Dermis blood vessel endothelial cell (primary cell): ENCODE results near the gene TNNT1. TPM values are rescaled to one million over a fixed set of nuclear protein-coding genes. Genes with fewer than 3 reads are reported as not detected.
A peak's percentile ranks its signal among the peaks of the same experiment; 100 is the strongest.

ENCODE experiments used
- DNase-seq: peaks from one replicate; pipeline ENCODE4 v3.0.0; 2010
- total RNA-seq: library from RNA; depleted of rRNA; stranded (reverse); fragments of >200 nt; gene quantifications from 2 replicates; pipeline ENCODE4 v1.2.3, GENCODE V29; 2014

The TNNT1 gene
- total RNA-seq, 1 donor from 2014 or later, result 1.7 TPM

DNA sequence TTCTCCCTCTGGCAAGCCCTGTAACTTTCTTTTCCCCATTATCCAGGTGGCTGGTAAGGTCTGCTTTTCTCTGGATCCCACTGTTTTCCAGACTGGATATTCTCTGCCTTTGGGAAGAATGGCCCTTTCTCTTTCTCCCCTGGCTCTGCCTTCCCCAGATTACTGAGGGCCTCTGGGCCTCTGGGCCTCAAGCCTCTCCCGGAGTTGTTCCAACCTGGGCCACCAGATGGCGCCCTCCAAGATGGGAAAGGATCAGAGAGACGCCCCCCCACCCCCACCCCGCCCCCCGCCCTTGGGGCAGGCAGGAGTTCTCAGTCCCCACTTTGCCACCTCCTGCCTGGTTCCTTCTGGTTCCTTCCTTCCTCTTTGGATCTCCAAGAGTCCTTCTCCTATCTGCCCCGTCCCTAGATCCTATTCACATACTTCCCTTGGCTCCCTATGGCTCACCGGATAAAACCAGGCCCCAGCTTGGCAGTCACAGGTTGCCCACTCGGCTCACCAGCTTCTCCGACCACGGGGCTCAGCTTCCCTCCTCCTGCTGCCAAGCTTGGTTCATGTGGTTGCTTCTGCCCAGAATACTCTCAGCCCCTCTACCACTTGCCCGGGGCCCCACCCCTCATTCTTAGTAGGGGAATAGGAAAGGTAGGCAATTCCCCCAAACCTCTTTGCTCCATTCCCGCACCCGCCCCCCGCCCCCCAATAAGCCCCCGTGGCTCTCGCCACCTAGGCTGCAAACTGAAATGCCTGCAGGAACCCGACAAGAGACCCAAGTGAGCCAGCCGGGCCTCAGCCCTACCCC lies 60.3 kb downstream of the TNNT1 start:
- DNase-seq, result peak; percentile 82

DNA sequence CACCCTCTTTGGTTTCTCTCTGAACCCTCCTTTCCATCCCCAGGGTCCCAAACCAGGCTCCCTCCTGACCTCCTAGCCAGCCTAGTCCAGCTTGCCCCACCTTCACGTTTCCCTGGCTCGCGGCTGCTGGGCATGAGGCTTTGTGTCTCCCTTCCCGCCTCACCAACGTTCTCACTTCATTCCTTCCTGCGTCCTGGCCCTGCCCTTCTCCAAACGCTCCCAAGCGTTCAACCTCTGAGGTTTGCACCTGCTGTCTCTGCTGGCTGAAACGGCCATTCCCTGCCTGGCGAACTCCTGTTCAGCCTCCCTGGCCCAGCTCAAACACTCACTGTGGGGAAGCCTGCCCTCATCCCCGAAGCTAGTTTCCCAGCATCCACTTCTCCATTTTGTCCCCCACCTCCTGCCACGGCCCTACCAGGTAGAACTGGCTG lies 61.0 kb downstream of the TNNT1 start:
- no peak for DNase-seq

DNA sequence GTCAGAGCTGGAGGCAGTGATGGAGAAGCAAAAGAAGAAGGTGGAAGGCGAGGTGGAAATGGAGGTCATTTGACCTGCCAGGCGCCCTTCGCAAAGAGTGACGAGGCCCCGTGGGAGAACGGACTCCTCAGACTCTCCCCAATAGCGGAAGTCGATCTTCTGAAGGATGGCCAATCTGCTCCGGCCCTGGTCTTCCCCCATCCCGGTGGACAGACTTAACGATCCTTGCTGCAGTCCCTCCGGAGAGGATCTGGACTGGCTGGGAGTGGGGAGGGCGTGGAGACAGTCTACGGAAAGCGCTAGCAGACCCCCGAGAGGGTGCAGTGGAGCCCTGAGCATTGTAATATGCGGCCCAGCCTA lies 61.5 kb downstream of the TNNT1 start:
- DNase-seq, result peak; percentile 54

DNA sequence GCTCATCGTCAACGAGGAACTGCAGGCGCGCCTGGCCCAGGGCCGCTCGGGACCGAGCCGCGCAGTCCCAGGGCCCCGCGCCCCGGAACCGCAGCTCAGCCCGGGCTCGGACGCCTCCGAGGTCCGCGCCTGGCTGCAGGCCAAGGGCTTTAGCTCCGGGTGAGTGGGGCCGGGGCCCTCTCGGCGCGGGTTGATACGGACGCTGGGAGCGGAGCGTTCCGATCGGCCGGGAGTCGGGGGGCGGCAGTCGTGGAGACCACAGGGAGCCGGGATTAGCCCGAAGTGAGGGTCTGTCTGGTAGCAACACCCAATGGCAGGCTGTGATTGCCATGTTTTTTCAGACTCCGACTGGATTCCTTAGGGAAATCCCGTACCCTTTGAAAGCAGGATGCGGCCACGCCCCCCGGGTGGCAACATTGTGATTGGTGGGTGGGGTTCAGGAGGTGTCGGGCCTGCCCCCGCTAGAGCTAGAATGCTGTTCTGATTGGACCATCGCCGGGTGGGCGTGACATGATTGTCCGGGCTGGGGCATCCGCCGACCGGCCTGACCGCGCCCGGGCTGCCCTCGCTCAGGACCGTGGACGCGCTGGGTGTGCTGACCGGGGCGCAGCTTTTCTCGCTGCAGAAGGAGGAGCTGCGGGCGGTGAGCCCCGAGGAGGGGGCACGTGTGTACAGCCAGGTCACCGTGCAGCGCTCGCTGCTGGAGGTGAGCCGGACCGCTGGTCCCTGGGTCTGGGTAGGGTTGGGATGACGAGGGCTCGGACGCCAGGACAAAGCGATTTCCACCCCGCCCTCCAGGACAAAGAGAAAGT lies 62.1 kb downstream of the TNNT1 start:
- peak; percentile 95 for DNase-seq

DNA sequence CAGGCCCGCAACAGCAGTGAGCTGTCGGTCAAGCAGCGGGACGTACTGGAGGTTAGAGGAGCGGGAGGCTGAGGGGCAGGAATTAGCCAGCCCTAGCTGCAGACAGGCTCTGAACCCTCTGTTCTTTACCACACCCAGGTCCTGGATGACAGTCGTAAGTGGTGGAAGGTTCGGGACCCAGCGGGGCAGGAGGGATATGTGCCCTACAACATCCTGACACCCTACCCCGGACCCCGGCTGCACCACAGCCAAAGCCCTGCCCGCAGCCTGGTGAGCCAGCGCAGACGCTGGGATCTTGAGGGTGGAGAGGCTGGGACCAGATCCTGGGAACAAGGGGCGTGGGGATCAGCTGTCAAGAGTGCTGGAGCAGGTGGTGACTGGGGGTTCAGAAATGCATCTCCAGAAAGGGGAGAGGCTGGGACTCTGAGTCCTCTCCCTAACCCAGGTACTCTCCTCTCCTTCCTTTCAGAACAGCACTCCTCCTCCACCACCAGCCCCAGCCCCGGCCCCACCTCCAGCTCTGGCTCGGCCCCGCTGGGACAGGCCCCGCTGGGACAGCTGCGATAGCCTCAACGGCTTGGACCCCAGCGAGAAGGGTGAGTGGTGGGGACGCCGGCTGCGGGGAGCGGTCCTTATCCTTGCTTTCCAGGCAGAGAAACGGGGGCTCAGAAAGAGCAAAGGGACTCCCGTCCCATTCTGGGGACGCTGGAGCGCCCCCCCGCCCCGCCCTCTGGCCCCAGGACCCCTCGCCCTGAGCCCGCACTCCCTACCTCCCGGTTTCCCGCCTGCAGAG lies 62.9 kb downstream of the TNNT1 start:
- DNase-seq, result no peak

DNA sequence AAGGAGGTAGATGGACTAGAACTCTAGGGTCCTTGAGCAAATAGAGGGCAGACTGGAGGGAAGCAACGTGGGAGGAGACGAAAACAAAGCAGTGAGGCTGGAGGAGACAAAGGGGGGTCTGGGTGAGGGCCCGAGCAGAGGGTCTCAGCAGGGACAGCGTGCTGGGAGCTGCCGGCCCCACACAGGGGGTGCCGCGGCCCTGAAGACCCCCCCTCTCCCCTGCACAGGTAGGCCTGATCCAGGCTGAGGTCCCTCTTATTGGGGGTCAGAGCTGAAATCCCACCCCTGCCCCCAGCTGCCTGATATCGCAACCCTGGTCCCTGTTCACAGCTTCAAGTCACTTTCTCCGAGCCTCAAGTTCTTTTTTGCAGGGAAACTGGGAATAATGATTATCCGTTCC lies 64.6 kb downstream of the TNNT1 start:
- DNase-seq, result no peak

DNA sequence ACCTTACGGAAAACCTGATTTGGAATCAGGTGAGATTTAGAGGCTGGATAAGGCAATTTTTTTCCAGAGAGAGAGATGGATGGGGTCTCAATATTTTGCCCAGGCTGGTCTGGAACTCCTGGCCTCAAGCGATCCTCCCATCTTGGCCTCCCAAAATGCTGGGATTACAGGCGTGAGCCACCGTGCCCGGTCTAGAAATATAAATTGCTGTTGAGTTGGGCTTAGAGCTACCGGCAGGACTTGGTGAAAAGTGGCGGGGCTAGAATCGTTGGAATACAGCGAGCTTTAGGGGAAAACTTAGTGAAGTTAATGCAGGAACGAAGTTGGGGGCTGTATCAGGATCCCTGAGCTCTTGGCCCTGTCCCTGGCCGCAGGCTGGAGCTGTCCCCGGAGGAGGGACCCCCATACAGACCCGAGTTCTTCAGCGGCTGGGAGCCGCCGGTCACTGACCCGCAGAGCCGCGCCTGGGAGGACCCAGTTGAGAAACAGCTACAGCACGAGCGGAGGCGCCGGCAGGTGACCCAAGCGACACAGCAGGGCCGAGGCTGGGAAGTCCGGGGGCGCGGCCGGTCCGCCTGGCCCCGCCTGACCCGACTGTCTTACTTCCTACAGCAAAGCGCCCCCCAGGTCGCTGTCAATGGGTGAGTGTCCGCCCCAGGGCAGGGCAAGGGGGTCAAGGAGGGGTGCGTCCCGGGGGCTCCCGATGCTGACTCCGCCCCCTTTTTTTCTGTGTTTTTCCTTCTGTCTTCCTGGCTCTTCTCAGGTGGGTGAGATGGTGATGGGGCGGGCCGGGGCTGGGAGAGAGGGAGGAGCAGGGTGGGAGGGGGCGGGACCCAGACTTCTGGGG lies 65.8 kb downstream of the TNNT1 start:
- DNase-seq, result no peak

Other genes with a start within 250 kb of the TNNT1 start
- not detected in 2 replicates for gene NCR1, start 243.1 kb downstream of the TNNT1 start, total RNA-seq
- gene NLRP7, start 201.7 kb downstream of the TNNT1 start, total RNA-seq, result under 0.01 TPM in 1 of 2 replicates, not detected in the other
- 7.3 and 9.9 TPM in 2 replicates for gene NLRP2, start 182.8 kb downstream of the TNNT1 start, total RNA-seq
- gene GP6, start 110.9 kb downstream of the TNNT1 start, total RNA-seq, result not detected in 2 replicates
- gene RDH13, start 86.1 kb downstream of the TNNT1 start, total RNA-seq, result 18.4 and 20.8 TPM in 2 replicates
- 12.6 and 15.6 TPM in 2 replicates for gene EPS8L1, start 73.3 kb downstream of the TNNT1 start, total RNA-seq
- gene PPP1R12C, start 31.6 kb downstream of the TNNT1 start, total RNA-seq, result 37.4 and 40.3 TPM in 2 replicates
- gene TNNI3, start 8.5 kb upstream of the TNNT1 start, total RNA-seq, result not detected in 2 replicates
- gene DNAAF3, start 17.4 kb upstream of the TNNT1 start, total RNA-seq, result 0.34 and 0.42 TPM in 2 replicates
- not detected in 2 replicates for gene SYT5, start 31.1 kb upstream of the TNNT1 start, total RNA-seq
- 0.17 and 0.19 TPM in 2 replicates for gene PTPRH, start 60.3 kb upstream of the TNNT1 start, total RNA-seq
- gene TMEM86B, start 79.6 kb upstream of the TNNT1 start, total RNA-seq, result 1.0 and 1.1 TPM in 2 replicates
- 23.8 and 54.5 TPM in 2 replicates for gene PPP6R1, start 109.8 kb upstream of the TNNT1 start, total RNA-seq
- gene HSPBP1, start 130.9 kb upstream of the TNNT1 start, total RNA-seq, result 23.5 and 41.4 TPM in 2 replicates
- 0.79 and 2.2 TPM in 2 replicates for gene BRSK1, start 134.8 kb upstream of the TNNT1 start, total RNA-seq
- not detected in 2 replicates for gene TMEM150B, start 176.1 kb upstream of the TNNT1 start, total RNA-seq
- gene KMT5C, start 190.7 kb upstream of the TNNT1 start, total RNA-seq, result 6.1 and 6.7 TPM in 2 replicates
- not detected in 2 replicates for gene COX6B2, start 205.5 kb upstream of the TNNT1 start, total RNA-seq
- not detected in 2 replicates for gene GARIN5B, start 214.1 kb upstream of the TNNT1 start, total RNA-seq
- 0.17 TPM in 1 of 2 replicates, not detected in the other for gene IL11, start 221.3 kb upstream of the TNNT1 start, total RNA-seq
- gene TMEM190, start 227.6 kb upstream of the TNNT1 start, total RNA-seq, result not detected in 2 replicates
- 0.34 and 1.0 TPM in 2 replicates for gene TMEM238, start 235.1 kb upstream of the TNNT1 start, total RNA-seq
- gene RPL28, start 236.7 kb upstream of the TNNT1 start, total RNA-seq, result 257 and 280 TPM in 2 replicates